BJ (cell line): ENCODE measurements around the gene ARAP3. TPM values are rescaled to one million over a fixed set of nuclear protein-coding genes. Genes with fewer than 3 reads are reported as not detected.

Experiments
- CTCF ChIA-PET: fragments of 350-600 bp; formaldehyde crosslinking; extraction: SDS; loops from one replicate; lab custom pipeline; 2021; ENCODE audit warnings: antibody characterized with exemption, inconsistent platforms; lab: Yijun Ruan, JAX
- POLR2A ChIA-PET: fragments of 300-600 bp; sonication (Branson Sonifier 250); formaldehyde crosslinking; extraction: SDS; loops from one replicate; lab custom pipeline; 2021; ENCODE audit warnings: antibody characterized with exemption; lab: Charles Lee
- DNase-seq: peaks from one replicate; pipeline ENCODE4 v3.0.0-alpha.2; 2011; ENCODE audit warnings: low read depth
- H3K27me3 ChIP-seq: 2 replicates; pipeline ENCODE4 v1.6.0; 2011; ENCODE audit warnings: low read length; ENCODE audit not compliant: control insufficient read depth, insufficient read depth
- H3K36me3 ChIP-seq: 2 replicates; pipeline ENCODE4 v1.5.1; 2011; ENCODE audit warnings: low read length; ENCODE audit not compliant: control insufficient read depth, insufficient read depth
- H3K4me3 ChIP-seq: 2 replicates; pipeline ENCODE4 v1.5.1; 2011; ENCODE audit warnings: low read depth, mild to moderate bottlenecking, control low read depth, low read length
- polyA plus RNA-seq: library from polyadenylated mRNA; depleted of rRNA; stranded (reverse); fragments of >200 nt; gene quantifications from 2 replicates; pipeline ENCODE4 v1.2.3, GENCODE V29; 2011
- TF ChIP-seq, protein P1 (sequence below): IDR thresholded peaks from 2 replicates; pipeline ENCODE4 v1.5.1; 2011; ENCODE audit warnings: low read depth, mild to moderate bottlenecking, control low read depth, inconsistent platforms, low read length, moderate library complexity; ENCODE audit not compliant: insufficient read depth

Gene ARAP3
- polyA plus RNA-seq, 1 experiment = 5.6 TPM

DNA sequence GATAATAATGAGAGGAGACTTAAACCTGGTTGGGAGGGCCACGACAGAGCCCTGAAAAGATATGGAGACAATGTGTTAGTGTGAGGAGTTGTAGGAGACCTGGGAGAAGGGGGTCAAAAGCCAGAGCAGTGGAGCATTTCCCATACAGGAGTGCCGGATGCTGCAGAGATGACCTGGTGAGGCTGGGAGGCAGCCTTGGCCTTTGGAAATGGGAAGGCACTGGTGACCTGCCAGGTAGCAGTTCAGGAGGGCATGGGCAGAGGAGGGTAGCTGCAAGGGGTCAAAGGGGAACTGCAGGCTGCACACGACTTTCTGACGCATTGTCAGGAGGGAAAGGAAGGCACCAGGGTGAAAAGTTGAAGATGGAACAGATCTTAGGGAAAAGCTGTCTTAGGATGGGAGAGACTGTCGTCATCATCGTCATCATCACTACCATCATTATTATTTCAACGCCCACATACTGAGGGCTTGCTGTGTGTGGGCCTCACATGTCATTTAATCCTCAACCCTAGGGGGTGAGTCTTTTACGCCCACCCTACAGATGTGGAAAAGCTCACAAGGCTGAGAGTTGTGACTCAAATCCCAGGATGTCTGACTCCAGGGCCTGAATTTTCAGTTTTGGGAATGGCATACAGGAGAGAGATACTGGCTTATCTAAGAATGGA lies 13.3 kb downstream of the ARAP3 start:
- TF ChIP-seq, protein P1, sequence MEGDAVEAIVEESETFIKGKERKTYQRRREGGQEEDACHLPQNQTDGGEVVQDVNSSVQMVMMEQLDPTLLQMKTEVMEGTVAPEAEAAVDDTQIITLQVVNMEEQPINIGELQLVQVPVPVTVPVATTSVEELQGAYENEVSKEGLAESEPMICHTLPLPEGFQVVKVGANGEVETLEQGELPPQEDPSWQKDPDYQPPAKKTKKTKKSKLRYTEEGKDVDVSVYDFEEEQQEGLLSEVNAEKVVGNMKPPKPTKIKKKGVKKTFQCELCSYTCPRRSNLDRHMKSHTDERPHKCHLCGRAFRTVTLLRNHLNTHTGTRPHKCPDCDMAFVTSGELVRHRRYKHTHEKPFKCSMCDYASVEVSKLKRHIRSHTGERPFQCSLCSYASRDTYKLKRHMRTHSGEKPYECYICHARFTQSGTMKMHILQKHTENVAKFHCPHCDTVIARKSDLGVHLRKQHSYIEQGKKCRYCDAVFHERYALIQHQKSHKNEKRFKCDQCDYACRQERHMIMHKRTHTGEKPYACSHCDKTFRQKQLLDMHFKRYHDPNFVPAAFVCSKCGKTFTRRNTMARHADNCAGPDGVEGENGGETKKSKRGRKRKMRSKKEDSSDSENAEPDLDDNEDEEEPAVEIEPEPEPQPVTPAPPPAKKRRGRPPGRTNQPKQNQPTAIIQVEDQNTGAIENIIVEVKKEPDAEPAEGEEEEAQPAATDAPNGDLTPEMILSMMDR = no peak
- H3K4me3 ChIP-seq = no peak overlapping the region
- POLR2A ChIA-PET = interaction anchor here (0.7 kb wide), 1 partner anchor 997 kb away, joined by 4 read pairs; no protein-coding TSS in a partner anchor
- no peaks in the 10 kb centered on the region for H3K27me3 ChIP-seq
- DNase-seq = no peak
- peaks cover 24% of the 10 kb centered on the region for H3K36me3 ChIP-seq
- CTCF ChIA-PET = interaction anchor here (0.6 to 3.1 kb wide), 13 partner anchors 8 to 323 kb away, joined by 3 to 19 read pairs (median 5); partner anchors contain the start of genes PCDH1 and RNF14

DNA sequence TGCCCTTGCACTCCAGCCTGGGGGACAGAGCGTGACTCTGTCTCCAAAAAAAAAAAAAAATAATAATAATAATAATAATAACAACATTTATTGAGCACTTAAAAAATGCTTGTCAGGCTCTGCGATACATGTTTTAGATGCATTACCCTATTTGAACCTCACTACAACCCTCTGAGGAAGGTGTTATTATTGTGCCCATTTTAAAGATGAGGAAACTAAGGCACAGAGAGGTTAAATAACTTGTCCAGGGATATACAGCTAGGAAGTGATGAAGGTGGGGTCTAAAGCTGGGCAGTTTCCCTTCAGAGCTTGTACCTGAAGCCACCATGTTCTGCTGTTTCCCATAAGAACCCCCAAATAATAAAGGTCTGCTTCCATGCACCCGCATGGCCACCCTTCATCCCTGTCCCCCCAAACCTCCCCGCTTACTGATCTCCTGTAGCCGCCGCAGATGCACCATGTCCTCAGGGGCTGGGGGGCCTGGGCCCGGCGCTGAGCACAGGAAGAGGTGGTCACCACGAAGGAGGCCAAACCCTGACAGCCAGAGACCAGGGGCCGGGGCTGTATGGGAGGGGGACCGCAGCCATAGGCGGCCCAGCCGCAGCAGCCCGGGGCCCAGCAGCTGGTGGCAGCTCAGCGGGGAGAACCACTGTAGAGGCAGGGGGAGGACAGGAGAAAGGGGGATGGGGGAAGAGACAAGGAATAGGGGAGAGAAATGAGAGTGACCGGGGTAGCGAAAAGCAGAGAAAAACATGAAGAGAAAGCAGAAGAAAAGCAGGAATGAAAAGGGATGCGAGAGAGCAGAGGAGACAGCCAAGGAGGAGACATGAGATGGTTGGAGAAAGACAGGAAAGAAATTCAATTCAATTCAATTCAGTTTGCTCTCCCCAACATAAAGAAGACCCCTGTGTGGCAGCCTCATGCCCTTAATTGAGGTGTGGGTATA lies 15.8 kb downstream of the ARAP3 start:
- H3K36me3 ChIP-seq = peaks cover 19% of the 10 kb centered on the region
- no peaks in the 10 kb centered on the region for H3K27me3 ChIP-seq
- DNase-seq = no peak
- TF ChIP-seq, protein P1 = no peak
- ChIA-PET POLR2A (no interaction called here), CTCF (interaction anchor here (0.7 to 5.9 kb wide), 7 partner anchors 9 to 267 kb away, joined by 3 to 34 read pairs (median 3); partner anchors contain the start of genes ARAP3 and PCDH1)
- H3K4me3 ChIP-seq = no peak overlapping the region

DNA sequence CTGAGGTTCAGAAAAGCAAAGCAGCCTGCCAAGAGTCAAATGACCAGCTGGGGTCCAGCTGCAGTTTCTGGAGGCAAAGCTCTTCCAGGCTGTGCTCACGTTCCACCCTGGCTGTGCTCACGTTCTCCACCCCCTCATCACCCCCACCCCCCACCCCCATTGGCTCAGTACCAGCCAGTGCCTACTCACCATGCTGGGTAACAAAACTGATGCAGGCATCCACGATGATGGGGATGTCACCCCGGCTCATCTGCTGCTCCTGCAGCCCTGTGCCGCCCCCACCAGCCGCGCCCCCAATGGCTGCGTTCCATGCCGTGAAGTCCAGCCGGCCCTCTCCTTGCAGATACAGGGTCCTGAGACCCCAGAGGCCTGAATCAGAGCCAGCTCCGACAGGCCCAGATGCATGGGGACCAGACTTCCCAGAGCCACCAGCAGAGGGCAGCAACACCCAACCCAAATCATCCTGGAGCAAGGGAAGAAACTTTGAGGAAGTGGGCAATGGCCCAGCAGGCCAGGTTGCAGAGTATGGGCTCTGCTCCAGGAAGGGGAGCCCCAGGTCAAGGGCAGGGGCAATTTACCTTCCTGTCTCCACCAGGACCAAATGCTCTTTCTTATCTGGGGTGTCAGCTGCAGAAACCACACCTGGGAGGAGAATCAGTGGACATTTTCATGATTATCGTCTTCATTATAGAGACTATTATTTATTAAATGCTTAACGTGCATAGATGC lies 17.1 kb downstream of the ARAP3 start:
- no peak overlapping the region for H3K4me3 ChIP-seq
- POLR2A ChIA-PET = no interaction called here
- CTCF ChIA-PET = interaction anchor here (0.7 to 5.9 kb wide), 26 partner anchors 9 to 350 kb away, joined by 3 to 34 read pairs (median 4); partner anchors contain the start of genes ARAP3, DIAPH1, HDAC3 and PCDH1
- no peaks in the 10 kb centered on the region for H3K27me3 ChIP-seq
- H3K36me3 ChIP-seq = peaks cover 11% of the 10 kb centered on the region
- no peak for DNase-seq
- TF ChIP-seq, protein P1 = peak; percentile 96

DNA sequence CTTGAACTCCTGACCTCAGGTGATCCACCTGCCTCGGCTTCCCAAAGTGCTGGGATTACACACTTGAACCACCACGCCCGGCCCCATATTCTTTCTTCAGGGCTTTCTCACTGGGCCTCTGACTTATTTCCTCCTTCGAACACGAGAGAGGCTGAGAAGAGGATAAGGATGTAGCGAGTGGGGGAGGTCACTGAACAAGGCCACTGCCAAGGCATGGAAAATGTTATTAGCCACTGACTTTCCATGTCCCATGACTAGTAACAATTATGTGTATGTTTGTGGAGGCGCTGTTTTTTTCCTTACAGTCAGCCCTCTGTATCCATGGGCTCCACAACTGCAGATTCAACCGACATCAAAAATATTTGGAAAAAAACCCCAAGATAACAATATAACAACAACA lies 18.5 kb downstream of the ARAP3 start:
- H3K4me3 ChIP-seq = no peak overlapping the region
- H3K27me3 ChIP-seq = no peaks in the 10 kb centered on the region
- ChIA-PET POLR2A (no interaction called here), CTCF (interaction anchor here (1.0 to 5.9 kb wide), 5 partner anchors 10 to 215 kb away, joined by 3 to 34 read pairs (median 4); partner anchors contain the start of gene PCDH1)
- TF ChIP-seq, protein P1 = no peak
- DNase-seq = no peak
- peaks cover 6% of the 10 kb centered on the region; the same call in 1 of the 2 replicates for H3K36me3 ChIP-seq
